HG03280 (cell line): ENCODE data around the gene GALNT10.
A peak's percentile ranks its signal among the peaks of the same experiment; 100 is the strongest.

Source experiments
- ATAC-seq: cut with Tn5 transposase; IDR thresholded peaks from one replicate; pipeline ENCODE4 v1.9.1; 2021; ENCODE audit warnings: mild to moderate bottlenecking, moderate library complexity; ENCODE audit not compliant: unreplicated experiment

Gene GALNT10

DNA sequence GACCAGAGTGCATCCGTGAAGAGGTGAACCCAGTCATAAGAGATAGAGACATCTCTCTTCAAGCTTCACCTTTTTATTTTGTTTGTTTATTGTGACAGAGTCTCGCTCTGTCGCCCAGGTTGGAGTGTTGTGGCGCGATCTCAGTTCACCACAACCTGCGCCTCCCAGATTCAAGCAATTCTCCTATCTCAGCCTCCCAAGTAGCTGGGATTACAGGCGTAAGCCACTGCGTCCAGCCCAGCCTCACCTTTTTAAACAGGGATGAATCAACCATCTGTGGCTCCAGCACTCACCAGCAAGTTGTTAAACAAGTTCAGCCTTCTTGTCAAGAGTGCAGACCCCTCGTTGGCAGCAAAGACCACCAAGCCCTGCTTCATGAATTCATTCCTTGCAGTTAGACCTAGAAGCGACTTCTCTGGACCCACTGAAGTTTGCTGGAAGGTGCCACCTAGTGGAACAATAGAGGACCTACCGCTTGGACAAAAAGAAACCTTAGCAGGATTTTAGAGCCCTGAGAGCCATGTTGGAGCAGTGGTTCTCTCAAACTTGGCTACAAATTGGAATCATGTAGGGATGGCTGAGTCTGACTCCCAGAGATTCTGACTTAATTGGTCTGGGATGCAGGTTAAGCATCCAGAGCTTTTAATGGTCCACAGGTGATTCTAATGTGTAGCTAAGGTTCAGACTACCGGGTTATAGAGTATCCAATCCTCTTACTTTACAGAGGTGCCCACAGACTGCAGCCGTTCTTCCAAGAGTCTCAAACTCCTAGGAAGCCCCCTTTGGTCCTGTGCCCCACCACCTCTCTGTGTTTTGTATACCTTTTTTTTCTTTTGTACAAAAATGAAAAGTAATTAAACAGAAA, 10.5 kb upstream of the GALNT10 start:
- peak; percentile 98 for ATAC-seq

DNA sequence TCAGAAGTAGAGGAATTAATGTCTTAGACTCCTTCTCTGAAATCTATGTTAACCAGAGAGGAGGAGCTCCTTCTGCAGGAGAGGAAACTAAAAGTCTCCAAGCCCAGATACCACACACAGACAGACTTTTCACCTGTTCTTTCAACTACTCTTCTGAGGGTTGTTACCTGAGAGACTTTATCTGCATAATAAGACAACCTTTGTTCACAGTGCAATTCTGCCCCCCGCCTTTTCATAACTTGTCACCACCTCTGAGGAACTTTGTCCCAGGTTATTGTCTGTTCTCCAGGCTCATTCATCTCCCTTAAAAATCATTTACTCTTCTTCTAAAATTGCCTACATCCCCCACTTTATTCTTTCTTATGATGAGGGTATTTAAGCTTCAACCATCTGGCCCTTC, 9.4 kb upstream of the GALNT10 start:
- ATAC-seq = no peak

- ATAC-seq = peak; percentile 11
Measured at GRCh38 chr5:154189256-154189818, 1.2 kb upstream of the GALNT10 start.

DNA sequence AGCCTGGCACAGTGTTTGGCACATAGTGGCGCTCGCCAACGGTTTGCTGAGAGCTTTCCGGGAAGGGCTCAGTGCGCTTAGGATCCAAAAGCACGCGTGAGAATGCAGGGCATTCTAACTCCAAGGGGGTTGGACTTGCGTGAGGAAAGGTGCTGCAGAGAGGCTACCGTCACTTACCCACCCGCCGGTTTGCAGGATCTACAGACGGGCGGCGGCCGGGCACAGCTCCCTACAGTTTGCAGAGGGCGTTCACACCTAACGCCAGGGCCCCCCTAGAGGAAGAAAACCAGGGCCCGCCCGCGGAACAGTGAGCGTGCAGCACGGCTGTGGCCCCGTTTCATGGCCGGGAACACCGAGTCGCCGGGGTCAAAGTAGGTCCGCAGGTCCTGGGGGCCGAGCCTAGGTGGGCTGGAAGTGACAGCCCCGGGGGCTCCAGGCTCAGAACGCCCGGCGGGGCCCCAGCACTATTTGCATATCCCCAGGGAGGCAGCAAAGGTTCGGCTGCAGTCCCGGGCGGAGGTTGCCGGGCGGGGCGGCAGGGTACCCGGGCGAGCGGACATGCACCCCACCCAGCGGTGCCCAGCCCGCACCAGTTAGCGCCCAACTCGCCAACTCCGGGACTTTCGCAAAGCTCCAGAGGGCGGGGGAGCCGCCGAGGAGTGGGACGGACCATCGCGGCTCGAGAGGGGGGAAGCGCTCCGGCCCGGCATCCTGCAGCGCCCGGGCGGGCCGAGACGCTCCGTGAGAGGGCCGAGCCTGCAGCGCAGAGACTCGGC, 526 bp upstream of the GALNT10 start:
- ATAC-seq = peak; percentile 70

- ATAC-seq = no peak
Measured at GRCh38 chr5:154191467-154192261, 1.1 kb downstream of the GALNT10 start.

- ATAC-seq = no peak
Measured at GRCh38 chr5:154193283-154193682, 2.8 kb downstream of the GALNT10 start.

- ATAC-seq = no peak
Measured at GRCh38 chr5:154193701-154194121, 3.2 kb downstream of the GALNT10 start.

DNA sequence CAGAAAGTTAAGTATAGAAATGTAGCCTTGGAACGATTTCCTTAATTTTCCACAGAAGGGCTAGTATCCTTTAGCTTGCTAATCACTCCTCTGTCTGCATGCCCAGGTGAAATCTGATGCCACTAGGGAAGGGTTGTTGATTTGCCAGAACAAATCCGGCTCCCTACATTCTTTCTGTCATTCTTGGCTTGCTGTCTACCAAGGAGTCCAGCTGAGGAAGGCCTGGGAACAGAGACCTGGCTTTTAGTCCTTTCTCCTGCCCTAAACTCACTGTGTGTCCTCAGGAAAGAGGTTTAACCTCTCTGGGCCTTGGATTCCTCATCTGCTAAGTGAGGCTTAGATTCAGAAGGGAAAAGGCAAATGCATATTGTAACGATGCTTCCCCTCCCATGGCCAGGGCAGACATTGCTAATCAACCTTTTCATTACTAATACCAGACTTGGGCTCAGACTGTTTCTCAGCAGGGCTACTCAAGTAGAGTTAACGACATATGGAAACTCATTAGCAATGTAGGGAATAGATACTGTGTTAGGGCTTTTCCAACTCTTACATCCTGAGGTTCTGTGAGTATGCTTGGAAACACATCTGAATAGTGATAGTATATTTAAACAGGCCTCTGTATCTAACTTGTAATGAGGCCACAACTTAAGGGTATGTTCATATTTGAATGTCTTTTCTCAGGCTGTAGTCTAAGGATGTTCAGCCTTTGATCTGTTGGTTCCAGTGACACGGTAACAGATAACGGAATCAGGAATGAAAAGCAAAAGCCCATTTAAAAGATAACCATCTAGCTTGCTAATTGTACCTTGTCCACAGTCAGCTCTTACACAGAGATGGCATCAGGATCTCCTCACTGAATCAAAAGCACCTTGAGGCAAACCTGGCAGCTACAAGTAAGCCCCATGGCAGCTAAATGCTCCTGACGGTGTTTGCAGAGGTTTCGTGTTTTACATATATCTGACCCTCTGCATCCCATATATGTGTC, 4.1 kb downstream of the GALNT10 start:
- no peak for ATAC-seq

GRCh38 chr5:154196281-154196680, 5.7 kb downstream of the GALNT10 start:
- no peak for ATAC-seq

DNA sequence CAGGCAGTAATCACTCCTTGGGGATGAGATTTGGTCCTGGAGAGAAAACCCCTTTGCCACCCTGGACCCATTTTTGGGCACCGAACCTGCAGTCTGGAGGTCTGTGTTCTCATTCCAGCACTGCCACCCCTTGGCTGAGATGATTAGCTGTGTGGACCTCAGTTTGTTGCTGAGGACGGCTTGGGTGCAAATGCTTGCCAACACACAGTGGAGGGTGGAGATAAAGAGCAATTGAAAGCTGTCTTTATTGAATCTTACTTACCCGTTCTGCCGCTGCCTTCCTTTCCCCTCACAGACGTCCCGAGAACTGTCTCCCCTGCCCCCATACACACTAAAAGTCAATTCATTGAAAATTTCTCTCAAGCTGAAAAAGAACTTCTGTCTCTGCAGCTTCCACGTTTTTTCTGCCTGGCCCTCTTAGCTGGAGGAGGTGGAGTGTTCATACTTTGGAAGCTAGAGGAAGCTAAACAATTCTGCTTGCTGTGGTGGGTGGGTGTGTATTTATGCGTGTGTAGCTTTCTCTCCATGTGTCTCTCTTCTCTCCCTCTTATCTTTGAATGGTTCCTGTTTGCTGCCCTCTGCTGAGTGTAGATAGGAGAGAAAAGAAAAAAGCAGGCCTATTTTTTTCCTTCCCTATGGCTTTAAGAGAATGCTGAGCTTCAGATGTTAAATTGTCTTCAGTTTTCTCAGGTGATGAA, 6.6 kb downstream of the GALNT10 start:
- no peak for ATAC-seq

DNA sequence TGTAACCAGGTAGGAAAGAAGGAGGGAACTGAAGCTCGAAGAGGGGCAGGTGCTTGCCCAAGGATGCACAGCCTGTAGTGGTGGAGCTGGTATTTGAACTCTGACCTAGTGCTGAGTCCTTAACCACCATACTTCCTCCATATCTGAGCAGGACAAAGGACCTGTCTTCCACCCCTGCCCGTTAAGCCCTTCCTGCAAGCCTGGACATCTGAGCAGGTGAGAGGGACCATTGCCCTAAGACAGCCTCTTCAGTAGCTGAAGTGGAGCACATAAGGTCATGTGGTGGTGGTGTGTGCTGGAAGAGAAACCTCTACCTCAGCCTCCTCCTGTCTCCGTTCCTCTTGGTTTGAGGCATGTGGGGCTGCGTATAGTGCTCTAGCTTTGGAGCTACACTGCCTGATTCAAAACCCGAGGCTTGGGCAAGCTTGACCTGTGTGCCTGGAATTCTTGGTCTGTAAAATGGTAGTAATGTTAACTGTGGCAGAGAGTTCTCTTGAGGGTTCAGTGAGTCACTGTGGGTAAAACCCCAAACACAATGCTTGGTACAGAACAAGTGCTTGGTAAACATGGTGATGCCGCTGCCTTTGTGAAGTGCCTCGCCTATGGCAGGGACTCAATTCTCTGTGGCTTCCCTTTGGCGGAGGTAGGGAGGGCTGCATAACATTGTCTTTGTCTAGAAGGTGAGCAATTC, 7.4 kb downstream of the GALNT10 start:
- no peak for ATAC-seq

DNA sequence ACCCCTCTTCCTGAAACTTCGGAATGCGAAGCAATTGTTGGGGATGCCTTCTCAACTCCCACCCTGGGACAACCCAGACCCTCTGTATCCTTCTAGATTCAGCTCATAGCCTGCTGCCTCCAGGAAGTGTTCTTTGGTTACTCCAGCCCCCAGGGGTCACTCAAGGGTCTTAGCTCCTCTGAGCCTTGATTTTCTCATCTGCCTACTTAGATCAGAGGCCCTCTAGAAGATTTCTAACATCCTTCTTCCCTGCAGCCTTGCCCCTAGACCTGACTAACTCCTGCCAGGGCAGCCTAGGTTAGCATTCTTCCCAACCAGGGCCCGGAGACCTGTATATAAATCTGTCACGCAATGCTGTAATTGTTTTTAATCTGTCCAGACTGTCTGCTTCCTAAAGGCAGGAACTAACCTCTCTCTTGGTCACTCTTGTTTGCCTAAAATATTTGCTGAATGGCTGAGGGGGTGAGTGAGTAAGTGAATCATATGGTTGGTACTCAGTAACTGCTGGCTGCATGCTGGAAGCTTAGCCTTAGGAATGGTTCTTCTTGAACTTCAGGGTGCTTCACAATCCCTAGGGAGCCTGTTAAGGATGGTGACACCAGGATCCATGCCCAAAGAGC, 8.2 kb downstream of the GALNT10 start:
- no peak for ATAC-seq

DNA sequence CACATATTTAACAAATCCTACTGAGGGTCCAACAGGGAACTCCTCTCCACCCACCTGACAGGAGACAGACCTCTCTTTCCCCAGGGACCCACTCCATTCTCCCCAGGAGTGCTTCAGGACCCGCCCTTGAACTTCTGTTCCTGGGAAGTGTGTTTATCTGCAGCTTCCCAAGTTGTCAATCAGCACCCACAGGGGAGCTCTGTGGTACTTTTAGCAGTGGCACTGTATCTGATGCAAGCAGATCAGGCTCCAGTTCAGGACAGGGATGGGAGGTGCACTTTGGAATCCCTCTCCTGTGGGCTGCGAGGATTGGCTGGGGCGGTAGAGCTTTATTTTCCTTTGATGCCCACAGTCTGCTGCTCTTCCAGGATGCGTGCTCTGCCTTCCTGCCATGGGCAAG, 8.7 kb downstream of the GALNT10 start:
- no peak for ATAC-seq

DNA sequence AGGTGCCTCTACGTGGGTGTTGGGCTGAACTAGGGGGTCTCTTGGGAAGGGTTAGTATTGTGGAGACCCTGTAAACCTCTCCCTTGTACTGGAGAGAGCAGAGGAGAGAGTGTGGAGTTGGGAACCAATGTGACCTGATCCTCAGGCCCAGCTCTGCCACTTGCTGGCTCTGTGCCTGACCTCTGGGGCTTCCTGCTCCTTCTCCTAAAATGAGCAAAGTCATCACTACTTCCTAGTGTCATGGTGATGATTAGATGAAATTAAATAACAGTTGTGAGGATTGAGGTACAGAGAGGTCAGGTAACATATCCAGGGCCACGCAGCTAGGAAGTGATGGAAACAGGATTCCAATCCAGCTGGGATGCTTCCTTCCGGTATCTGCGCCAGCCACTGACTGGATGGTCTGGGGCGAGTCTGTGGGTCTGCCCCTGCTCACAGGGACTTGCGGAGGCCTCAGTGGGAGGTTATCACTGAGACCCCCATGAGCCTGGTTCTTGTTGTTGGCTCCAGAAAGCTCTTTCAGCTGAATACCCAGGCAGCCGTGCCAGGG, 9.2 kb downstream of the GALNT10 start:
- ATAC-seq = no peak

- no peak for ATAC-seq
Measured at GRCh38 chr5:154200221-154200620, 9.7 kb downstream of the GALNT10 start.

- ATAC-seq = no peak
Measured at GRCh38 chr5:154201108-154201769, 10.7 kb downstream of the GALNT10 start.
